Measurements from ENCODE around the gene TEKT5. TPM values are rescaled to one million over a fixed set of nuclear protein-coding genes. Genes with fewer than 3 reads are reported as not detected.

Gene TEKT5
- total RNA-seq, 1 experiment from 2014 or later = not detected

GRCh38 chr16:10578474-10579316, 116.0 kb downstream of the TEKT5 start:
- peaks cover 20% of the 10 kb centered on the region; the same call in 1 of the 2 replicates for H3F3A ChIP-seq (ENCODE audit: insufficient read depth, low read depth)
- H3K4me2 ChIP-seq = peak overlapping the region; percentile 84
- no peak for TF ChIP-seq EZH2 (IDR thresholded peaks at IDR 0.05; ENCODE audit: low read depth)
- TF ChIP-seq, protein P1, sequence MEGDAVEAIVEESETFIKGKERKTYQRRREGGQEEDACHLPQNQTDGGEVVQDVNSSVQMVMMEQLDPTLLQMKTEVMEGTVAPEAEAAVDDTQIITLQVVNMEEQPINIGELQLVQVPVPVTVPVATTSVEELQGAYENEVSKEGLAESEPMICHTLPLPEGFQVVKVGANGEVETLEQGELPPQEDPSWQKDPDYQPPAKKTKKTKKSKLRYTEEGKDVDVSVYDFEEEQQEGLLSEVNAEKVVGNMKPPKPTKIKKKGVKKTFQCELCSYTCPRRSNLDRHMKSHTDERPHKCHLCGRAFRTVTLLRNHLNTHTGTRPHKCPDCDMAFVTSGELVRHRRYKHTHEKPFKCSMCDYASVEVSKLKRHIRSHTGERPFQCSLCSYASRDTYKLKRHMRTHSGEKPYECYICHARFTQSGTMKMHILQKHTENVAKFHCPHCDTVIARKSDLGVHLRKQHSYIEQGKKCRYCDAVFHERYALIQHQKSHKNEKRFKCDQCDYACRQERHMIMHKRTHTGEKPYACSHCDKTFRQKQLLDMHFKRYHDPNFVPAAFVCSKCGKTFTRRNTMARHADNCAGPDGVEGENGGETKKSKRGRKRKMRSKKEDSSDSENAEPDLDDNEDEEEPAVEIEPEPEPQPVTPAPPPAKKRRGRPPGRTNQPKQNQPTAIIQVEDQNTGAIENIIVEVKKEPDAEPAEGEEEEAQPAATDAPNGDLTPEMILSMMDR (conservative IDR thresholded peaks at IDR 0.05) = no peak
- no peaks in the 10 kb centered on the region for H3K9me2 ChIP-seq (ENCODE audit: insufficient read depth)
- H3K79me2 ChIP-seq (ENCODE audit: low read depth) = peaks cover 55% of the 10 kb centered on the region
- 0 out of 2 replicates have a peak overlapping the region, but pooled peaks have one; percentile 12 for H3K27ac ChIP-seq
- H3K4me3 ChIP-seq = peak overlapping the region; percentile 92
- intact Hi-C loops (cut with micrococcal nuclease; ENCODE audit: unreplicated experiment) = loop anchor here (2.0 kb wide), 4 partner anchors 20 to 150 kb away; no protein-coding TSS in a partner anchor
- H2AFZ ChIP-seq = peak overlapping the region; percentile 25; the same call in 1 of the 2 replicates
- CTCF ChIA-PET = interaction anchor here (0.7 to 0.8 kb wide), 2 partner anchors 12 to 58 kb away, joined by 3 to 5 read pairs; no protein-coding TSS in a partner anchor
- POLR2A ChIA-PET (ENCODE audit: unreplicated experiment) = interaction anchor here (0.7 kb wide), 1 partner anchor 332 kb away, joined by 4 read pairs; no protein-coding TSS in a partner anchor
- no TSS peak for BruUV-seq (replicated peaks)
- no peaks in the 10 kb centered on the region for H3K9me3 ChIP-seq (ENCODE audit: insufficient read depth, low read depth)
- peaks cover 6% of the 10 kb centered on the region for H4K20me1 ChIP-seq (ENCODE audit: insufficient read depth)
- no peaks in the 10 kb centered on the region for H3K36me3 ChIP-seq (ENCODE audit: low read depth)
- peak; percentile 63 to 72 for DNase-seq
- peaks cover 41% of the 10 kb centered on the region for H3K4me1 ChIP-seq (replicated peaks; ENCODE audit: insufficient read depth)
- H3K27me3 ChIP-seq (ENCODE audit: insufficient read depth, low read depth) = no peaks in the 10 kb centered on the region

Other genes starting within 250 kb of the TEKT5 start
- gene EMP2, start 114.3 kb downstream of the TEKT5 start, total RNA-seq (2021) = 82.5 and 137 TPM in 2 replicates
- gene NUBP1, start 48.9 kb upstream of the TEKT5 start, total RNA-seq (2021) = 21.0 and 28.9 TPM in 2 replicates
- gene TVP23A, start 123.9 kb upstream of the TEKT5 start, total RNA-seq (2021) = not detected in 2 replicates
- gene CIITA, start 182.3 kb upstream of the TEKT5 start, total RNA-seq (2021) = 1.2 and 1.7 TPM in 2 replicates
- 33.1 and 42.4 TPM in 2 replicates for gene DEXI, start 247.5 kb upstream of the TEKT5 start, total RNA-seq (2021)
- gene CLEC16A, start 249.6 kb upstream of the TEKT5 start, total RNA-seq (2021) = 34.9 and 45.0 TPM in 2 replicates

Measured in PC-9 (cell line).